ENCODE measurements around the gene ACBD4. TPM values are rescaled to one million over a fixed set of nuclear protein-coding genes. Genes with fewer than 3 reads are reported as not detected.

The ACBD4 gene
- total RNA-seq, 1 experiment from 2014 or later, result 7.7 TPM

DNA sequence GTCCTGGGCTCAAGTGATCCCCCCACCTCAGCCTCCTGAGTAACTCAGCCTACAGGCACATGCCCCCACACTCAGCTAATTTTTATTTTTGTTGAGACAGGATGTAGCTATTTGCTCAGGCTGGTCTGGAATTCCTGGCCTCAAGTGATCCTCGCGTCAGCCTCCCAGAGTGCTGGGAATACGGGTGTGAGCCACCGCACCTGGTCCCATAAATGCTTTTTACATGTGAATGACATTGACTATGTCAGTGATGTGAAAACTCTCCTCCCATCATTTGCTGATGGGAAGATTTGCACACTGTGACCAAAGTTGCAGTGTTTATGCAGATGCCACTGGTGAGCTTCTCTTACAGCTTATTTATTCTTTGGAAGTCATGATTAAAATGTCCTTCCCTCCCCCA is 18.2 kb upstream of the ACBD4 start:
- no TSS peak for BruUV-seq (replicated peaks)
- Histone ChIP-seq H3K27me3 (ENCODE audit: control insufficient read depth, insufficient read depth, low read length) (no peaks in the 10 kb centered on the region), H3K9me3 (ENCODE audit: control insufficient read depth, insufficient read depth, low read depth, low read length) (no peaks in the 10 kb centered on the region), H3K27ac (ENCODE audit: low read length) (no peak overlapping the region), H3K36me3 (ENCODE audit: control insufficient read depth, insufficient read depth, low read length) (no peaks in the 10 kb centered on the region), H3K4me3 (ENCODE audit: low read depth in 2 of 2, low read length in 2 of 2) (no peak overlapping the region), H3K4me1 (ENCODE audit: control insufficient read depth, insufficient read depth, low read length) (peaks cover 3% of the 10 kb centered on the region)
- in situ Hi-C loops (cut with HindIII; ENCODE audit: low pct_unique_long_range_greater_than_20kb, low sequenced_read_pairs), result no loop called here
- intact Hi-C loops (cut with micrococcal nuclease; ENCODE audit: unreplicated experiment), result no loop called here
- no peak for TF ChIP-seq SIN3A (IDR thresholded peaks at IDR 0.05; ENCODE audit: borderline replicate concordance, insufficient read depth, low read depth, low read length)
- TF ChIP-seq, protein P1, sequence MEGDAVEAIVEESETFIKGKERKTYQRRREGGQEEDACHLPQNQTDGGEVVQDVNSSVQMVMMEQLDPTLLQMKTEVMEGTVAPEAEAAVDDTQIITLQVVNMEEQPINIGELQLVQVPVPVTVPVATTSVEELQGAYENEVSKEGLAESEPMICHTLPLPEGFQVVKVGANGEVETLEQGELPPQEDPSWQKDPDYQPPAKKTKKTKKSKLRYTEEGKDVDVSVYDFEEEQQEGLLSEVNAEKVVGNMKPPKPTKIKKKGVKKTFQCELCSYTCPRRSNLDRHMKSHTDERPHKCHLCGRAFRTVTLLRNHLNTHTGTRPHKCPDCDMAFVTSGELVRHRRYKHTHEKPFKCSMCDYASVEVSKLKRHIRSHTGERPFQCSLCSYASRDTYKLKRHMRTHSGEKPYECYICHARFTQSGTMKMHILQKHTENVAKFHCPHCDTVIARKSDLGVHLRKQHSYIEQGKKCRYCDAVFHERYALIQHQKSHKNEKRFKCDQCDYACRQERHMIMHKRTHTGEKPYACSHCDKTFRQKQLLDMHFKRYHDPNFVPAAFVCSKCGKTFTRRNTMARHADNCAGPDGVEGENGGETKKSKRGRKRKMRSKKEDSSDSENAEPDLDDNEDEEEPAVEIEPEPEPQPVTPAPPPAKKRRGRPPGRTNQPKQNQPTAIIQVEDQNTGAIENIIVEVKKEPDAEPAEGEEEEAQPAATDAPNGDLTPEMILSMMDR (IDR thresholded peaks at IDR 0.05), result no peak
- TF ChIP-seq, protein P2, sequence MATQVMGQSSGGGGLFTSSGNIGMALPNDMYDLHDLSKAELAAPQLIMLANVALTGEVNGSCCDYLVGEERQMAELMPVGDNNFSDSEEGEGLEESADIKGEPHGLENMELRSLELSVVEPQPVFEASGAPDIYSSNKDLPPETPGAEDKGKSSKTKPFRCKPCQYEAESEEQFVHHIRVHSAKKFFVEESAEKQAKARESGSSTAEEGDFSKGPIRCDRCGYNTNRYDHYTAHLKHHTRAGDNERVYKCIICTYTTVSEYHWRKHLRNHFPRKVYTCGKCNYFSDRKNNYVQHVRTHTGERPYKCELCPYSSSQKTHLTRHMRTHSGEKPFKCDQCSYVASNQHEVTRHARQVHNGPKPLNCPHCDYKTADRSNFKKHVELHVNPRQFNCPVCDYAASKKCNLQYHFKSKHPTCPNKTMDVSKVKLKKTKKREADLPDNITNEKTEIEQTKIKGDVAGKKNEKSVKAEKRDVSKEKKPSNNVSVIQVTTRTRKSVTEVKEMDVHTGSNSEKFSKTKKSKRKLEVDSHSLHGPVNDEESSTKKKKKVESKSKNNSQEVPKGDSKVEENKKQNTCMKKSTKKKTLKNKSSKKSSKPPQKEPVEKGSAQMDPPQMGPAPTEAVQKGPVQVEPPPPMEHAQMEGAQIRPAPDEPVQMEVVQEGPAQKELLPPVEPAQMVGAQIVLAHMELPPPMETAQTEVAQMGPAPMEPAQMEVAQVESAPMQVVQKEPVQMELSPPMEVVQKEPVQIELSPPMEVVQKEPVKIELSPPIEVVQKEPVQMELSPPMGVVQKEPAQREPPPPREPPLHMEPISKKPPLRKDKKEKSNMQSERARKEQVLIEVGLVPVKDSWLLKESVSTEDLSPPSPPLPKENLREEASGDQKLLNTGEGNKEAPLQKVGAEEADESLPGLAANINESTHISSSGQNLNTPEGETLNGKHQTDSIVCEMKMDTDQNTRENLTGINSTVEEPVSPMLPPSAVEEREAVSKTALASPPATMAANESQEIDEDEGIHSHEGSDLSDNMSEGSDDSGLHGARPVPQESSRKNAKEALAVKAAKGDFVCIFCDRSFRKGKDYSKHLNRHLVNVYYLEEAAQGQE (IDR thresholded peaks at IDR 0.05; ENCODE audit: insufficient read depth in 1 of 2, low read depth in 2 of 2, low read length in 1 of 2), result no peak
- no peak for TF ChIP-seq POLR2AphosphoS5 (IDR thresholded peaks at IDR 0.05; ENCODE audit: low read depth, low read length)
- no peak for TF ChIP-seq TCF7L2 (IDR thresholded peaks at IDR 0.05; ENCODE audit: low read depth, low read length)
- ChIA-PET POLR2A (no interaction called here), CTCF (interaction anchor here (0.5 kb wide), 1 partner anchor 80 kb away, joined by 3 read pairs; no protein-coding TSS in a partner anchor)
- ATAC-seq (no peak), DNase-seq (ENCODE audit: low read depth, low spot score) (no peak)

GRCh38 chr17:45117848-45118646 is 17.4 kb upstream of the ACBD4 start:
- H3K27ac ChIP-seq (ENCODE audit: low read length), result no peak overlapping the region
- H3K9me3 ChIP-seq (ENCODE audit: control insufficient read depth, insufficient read depth, low read depth, low read length), result no peaks in the 10 kb centered on the region
- TF ChIP-seq, protein P2 (IDR thresholded peaks at IDR 0.05; ENCODE audit: insufficient read depth in 1 of 2, low read depth in 2 of 2, low read length in 1 of 2), result no peak
- TF ChIP-seq TCF7L2 (IDR thresholded peaks at IDR 0.05; ENCODE audit: low read depth, low read length) (no peak), POLR2AphosphoS5 (IDR thresholded peaks at IDR 0.05; ENCODE audit: low read depth, low read length) (no peak), SIN3A (IDR thresholded peaks at IDR 0.05; ENCODE audit: borderline replicate concordance, insufficient read depth, low read depth, low read length) (no peak)
- TF ChIP-seq, protein P1 (IDR thresholded peaks at IDR 0.05), result no peak
- no TSS peak for BruUV-seq (replicated peaks)
- no peak for ATAC-seq
- in situ Hi-C loops (cut with HindIII; ENCODE audit: low pct_unique_long_range_greater_than_20kb, low sequenced_read_pairs), result no loop called here
- POLR2A ChIA-PET, result no interaction called here
- H3K27me3 ChIP-seq (ENCODE audit: control insufficient read depth, insufficient read depth, low read length), result no peaks in the 10 kb centered on the region
- intact Hi-C loops (cut with micrococcal nuclease; ENCODE audit: unreplicated experiment), result no loop called here
- CTCF ChIA-PET, result interaction anchor here (0.5 kb wide), 1 partner anchor 79 kb away, joined by 3 read pairs; no protein-coding TSS in a partner anchor
- peaks cover 11% of the 10 kb centered on the region for H3K4me1 ChIP-seq (ENCODE audit: control insufficient read depth, insufficient read depth, low read length)
- H3K4me3 ChIP-seq (ENCODE audit: low read depth in 2 of 2, low read length in 2 of 2), result no peak overlapping the region
- no peak for DNase-seq (ENCODE audit: low read depth, low spot score)
- H3K36me3 ChIP-seq (ENCODE audit: control insufficient read depth, insufficient read depth, low read length), result no peaks in the 10 kb centered on the region

Measured in Panc1 (cell line).